Loucy (cell line): ENCODE measurements around the gene CD86.

Experiments
- CTCF ChIP-seq: fragments of 200-600 bp; sonication (generic); conservative IDR thresholded peaks from 2 replicates; pipeline ENCODE4 v1.5.1; 2014; ENCODE audit warnings: mild to moderate bottlenecking, antibody characterized with exemption, low read length
- EZH2phosphoT487 ChIP-seq: fragments of 200-600 bp; IDR thresholded peaks from 2 replicates; pipeline ENCODE4 v1.6.1; 2018; ENCODE audit warnings: antibody characterized with exemption, mild to moderate bottlenecking, moderate library complexity, borderline replicate concordance

- TF ChIP-seq CTCF (no peak), EZH2phosphoT487 (no peak)
Measured at GRCh38 chr3:122066331-122067213, 11.4 kb downstream of the CD86 start.
